ENCODE data around the gene PKMYT1.
"Not testable (repeated sequence)": the region's sequence is repeated elsewhere in the genome, so short reads cannot be mapped to it uniquely, and the experiment has no call there.

Gene PKMYT1

GRCh38 chr16:2929693-2930092 is 50.6 kb downstream of the PKMYT1 start:
- no peak for DNase-seq

GRCh38 chr16:2928796-2929195 is 51.5 kb downstream of the PKMYT1 start:
- DNase-seq = no peak

DNA sequence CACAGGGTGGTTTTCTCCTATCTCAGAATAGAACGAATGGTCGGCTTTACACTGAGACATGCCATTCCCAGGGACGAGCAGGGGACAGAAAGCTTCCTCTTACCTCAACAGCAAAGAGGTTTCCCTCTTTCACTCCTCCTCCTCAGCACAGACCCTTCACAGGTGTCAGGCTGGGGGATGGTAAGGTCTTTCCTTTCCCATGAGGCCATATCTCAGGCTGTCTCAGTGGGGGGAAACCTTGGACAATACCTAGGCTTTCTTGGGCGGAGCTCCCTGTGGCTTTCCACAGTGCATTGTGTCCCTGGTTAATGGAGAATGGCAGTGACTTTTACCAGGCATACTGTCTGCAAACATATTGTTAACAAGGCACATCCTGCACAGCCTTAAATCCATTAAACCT is 52.1 kb downstream of the PKMYT1 start:
- DNase-seq = not testable (repeated sequence)

DNA sequence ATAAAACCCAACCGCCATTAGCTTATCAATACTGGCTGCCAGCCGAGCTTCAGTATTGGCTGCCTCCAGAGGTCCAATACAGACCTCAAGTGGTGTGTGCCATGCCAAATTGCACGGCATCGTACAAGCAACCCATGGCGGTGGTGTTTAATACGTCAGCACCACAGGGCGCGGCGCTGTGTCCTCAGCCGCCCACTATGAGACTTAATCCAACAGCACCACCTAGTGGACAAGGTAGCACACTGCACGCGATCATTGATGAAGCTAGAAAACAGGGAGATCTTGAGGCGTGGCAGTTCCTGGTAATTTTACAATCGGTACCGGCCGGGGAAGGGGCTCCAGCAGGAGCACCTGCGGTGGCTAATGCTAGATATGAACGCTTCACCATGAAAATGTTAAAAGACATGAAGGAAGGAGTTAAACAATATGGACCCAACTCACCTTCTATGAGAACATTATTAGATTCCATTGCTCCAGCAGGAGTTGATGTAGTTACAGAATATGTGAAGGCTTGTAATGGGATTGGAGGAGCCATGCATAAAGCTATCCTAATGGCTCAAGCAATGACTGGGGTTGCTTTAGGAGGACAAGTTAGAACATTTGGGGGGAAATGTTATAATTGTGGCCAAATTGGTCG is 53.1 kb downstream of the PKMYT1 start:
- DNase-seq = peak; percentile 54

DNA sequence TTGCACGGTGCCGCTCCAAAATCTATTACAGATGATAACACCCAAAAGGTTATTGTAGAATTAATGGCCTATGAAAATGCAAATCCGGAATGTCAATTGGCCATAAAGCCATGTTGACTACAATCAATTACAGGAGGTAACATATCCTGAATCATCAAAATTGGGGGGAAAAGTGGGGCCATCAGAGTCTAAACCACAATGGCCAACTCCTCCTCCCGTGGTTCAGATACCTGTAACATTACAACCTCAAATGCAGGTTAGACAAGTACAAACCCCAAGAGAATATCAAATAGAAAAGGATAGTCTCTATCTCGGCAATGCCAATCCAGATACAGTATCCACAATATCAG is 53.6 kb downstream of the PKMYT1 start:
- DNase-seq = no peak

GRCh38 chr16:2925951-2926649 is 54.1 kb downstream of the PKMYT1 start:
- DNase-seq = no peak

DNA sequence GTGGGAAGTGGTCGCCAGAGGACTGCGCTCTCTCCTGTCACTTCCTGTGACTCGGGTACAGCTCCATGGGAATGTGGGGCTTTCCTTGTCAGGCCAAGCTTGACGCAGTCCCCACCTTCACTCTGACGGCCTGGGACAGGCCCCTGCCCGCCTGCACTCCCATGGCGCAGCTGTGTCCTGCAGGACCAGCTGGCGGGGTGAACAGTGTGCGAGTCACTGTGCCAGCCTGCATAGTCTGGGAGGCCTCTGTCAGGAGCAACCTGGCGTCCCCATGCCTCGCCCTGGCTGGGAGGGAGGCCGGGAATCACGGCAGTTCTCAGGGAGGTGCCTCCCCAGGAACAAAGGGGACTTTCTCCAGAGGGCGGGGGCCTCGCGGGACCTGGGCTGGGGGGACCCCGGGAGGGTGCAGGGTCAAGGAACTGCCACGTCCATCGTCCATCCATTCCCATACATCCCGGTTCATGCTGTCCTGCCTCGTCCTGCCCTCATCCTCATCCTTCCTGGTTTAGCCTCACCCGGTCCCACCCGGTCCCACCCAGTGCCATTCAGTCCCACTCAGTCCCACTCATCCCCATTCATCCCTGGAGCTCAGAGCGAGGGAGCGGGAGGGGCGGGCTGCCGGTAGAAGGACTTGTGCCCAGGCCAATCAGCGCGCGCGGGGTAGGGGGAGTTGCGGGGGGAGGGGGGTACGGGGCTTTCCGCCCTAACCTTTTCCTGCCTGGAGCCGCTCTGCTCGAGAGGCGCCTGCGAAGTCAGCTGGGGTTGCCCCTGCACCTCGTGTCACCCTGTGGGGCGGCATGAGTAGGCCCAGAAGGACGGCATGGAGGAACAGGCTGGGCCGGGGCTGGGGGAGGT is 55.1 kb downstream of the PKMYT1 start:
- no peak for DNase-seq

GRCh38 chr16:2923481-2923880 is 56.8 kb downstream of the PKMYT1 start:
- DNase-seq = no peak

Measured in kidney glomerular epithelial cell (primary cell).